ENCODE results near the gene TACC2.
A peak's percentile ranks its signal among the peaks of the same experiment; 100 is the strongest.

Gene TACC2

DNA sequence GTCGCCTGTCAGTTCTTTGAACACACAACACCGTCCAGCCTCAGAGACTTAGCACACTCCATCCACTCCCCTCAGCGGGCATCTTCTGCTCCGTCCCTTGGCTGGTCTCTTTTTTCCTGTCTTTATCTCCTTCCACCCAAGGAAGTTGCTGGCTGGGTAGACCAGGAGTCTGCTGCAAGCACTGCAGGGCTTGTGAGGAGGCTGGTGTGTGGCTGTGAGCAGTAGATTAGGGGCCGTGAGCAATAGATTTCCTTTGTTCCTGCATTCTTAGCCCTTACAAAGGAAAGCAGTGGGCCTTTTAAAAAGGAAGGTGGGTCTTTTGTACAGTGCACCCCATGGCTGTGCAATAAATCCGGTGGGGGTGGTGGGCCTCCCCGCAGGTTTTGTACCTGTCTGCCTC lies 181.8 kb downstream of the TACC2 start:
- H3K27ac Mint-ChIP-seq = peak overlapping the region; percentile 62
- no peak overlapping the region for H3K4me3 Mint-ChIP-seq

DNA sequence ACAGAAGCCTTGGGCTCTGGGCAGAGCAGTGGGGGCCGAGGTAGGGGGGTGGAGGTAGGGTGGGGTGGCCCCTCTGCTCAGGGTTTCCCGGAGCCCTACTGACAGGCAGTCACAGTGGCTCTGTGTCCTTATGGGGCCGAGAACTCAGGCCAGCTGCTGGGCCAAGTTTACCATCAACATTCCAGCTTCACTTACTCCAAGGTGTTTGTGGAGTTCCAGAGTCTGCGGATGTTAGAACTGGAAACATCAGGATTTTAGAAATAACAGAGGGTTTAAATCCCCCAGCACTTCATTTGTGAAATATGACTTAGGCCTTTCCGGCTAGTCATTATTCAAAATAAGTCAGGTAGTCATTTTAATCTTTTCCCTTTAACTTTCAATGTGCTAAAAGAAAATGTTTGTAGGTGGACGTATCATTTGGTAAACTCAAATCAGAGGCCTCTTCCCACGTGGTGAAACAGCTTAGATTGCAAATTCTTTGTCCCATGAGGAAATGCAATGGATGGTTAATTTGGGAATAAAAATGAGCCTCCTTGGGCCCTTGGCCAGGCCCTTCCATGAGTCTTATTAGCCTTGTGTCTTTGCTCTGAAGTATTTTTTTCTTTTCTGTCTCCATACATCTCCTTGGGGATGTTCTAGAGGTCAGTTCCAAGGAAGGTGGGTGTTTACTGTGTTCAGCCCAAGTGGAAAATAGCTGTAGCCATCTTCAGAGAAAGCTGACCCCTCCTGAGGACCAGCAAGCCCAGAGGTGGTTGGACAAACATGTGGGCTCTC lies 182.5 kb downstream of the TACC2 start:
- no peak overlapping the region for H3K4me3 Mint-ChIP-seq
- peaks cover 62% of the 10 kb centered on the region for H3K4me1 Mint-ChIP-seq
- no peaks in the 10 kb centered on the region for H3K9me3 Mint-ChIP-seq
- DNase-seq = no peak
- peaks cover 4% of the 10 kb centered on the region for H3K36me3 Mint-ChIP-seq (ENCODE audit: low read depth)
- H3K27me3 Mint-ChIP-seq (ENCODE audit: low read depth, poor library complexity) = no peaks in the 10 kb centered on the region
- TF ChIP-seq, protein P1, sequence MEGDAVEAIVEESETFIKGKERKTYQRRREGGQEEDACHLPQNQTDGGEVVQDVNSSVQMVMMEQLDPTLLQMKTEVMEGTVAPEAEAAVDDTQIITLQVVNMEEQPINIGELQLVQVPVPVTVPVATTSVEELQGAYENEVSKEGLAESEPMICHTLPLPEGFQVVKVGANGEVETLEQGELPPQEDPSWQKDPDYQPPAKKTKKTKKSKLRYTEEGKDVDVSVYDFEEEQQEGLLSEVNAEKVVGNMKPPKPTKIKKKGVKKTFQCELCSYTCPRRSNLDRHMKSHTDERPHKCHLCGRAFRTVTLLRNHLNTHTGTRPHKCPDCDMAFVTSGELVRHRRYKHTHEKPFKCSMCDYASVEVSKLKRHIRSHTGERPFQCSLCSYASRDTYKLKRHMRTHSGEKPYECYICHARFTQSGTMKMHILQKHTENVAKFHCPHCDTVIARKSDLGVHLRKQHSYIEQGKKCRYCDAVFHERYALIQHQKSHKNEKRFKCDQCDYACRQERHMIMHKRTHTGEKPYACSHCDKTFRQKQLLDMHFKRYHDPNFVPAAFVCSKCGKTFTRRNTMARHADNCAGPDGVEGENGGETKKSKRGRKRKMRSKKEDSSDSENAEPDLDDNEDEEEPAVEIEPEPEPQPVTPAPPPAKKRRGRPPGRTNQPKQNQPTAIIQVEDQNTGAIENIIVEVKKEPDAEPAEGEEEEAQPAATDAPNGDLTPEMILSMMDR (IDR thresholded peaks at IDR 0.05) = no peak
- H3K27ac Mint-ChIP-seq = no peak overlapping the region

More for the DNA sequence above, 181.8 kb downstream of the TACC2 start:
- Mint-ChIP-seq H3K4me1 (peaks cover 65% of the 10 kb centered on the region), H3K9me3 (no peaks in the 10 kb centered on the region), H3K36me3 (ENCODE audit: low read depth) (peaks cover 4% of the 10 kb centered on the region), H3K27me3 (ENCODE audit: low read depth, poor library complexity) (no peaks in the 10 kb centered on the region)
- TF ChIP-seq, protein P1 (IDR thresholded peaks at IDR 0.05) = no peak
- DNase-seq = no peak

DNA sequence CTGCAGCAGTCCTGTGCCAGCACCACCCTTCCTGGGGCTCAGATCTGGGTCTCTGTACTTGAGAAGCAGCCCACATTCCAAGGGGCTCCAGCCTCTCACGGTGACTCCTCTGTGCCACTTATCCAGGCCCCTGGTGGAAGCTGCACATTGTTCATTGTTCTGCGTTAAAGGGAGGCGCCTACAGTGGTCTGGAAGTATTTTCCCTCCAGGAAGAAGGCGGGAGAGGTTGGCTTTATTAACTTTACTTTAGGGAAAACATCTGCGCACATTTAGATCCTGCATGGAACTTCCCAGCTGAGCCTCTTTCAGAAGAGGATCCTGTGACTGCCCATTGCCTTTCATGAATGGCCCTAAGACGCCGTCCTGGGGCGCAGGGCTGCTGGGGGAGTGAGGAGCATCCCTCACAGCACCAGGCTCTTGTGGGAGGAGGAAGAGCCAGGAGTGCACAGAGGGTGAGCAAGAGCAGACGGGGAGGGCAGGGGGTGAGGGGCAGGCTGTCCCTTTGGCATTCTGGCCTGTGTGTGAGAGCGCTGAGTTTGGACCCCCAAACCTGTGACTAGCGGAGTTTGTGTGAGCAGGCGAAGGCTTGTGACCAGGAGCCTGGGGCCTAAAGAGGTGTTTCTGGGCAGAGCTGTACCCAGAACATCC lies 183.5 kb downstream of the TACC2 start:
- no peak for DNase-seq
- Mint-ChIP-seq H3K4me3 (no peak overlapping the region), H3K4me1 (peaks cover 60% of the 10 kb centered on the region), H3K36me3 (ENCODE audit: low read depth) (peaks cover 4% of the 10 kb centered on the region), H3K27me3 (ENCODE audit: low read depth, poor library complexity) (no peaks in the 10 kb centered on the region), H3K27ac (peak overlapping the region; percentile 70), H3K9me3 (no peaks in the 10 kb centered on the region)
- TF ChIP-seq, protein P1 (IDR thresholded peaks at IDR 0.05) = no peak

DNA sequence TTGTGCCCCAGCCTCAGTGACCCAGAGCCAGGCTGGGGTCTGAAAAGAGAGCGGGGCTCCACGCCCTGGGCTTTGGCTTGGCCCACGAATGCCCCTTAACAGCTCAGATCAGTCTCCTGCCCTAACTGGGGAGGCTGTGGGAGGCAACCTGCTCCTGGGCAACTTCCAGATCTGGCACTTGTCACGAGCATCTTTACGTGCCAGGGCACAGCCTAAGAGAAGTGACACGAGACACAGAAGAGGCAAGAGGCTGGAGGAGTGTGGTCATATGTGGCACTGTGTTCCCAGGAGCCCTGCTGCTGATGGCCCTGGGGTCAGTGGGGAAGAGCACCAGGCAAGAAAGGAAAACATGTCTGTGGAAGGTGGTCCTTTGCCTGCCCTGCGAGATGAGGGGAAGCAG lies 184.4 kb downstream of the TACC2 start:
- Mint-ChIP-seq H3K27me3 (ENCODE audit: low read depth, poor library complexity) (no peaks in the 10 kb centered on the region), H3K4me1 (peaks cover 57% of the 10 kb centered on the region), H3K36me3 (ENCODE audit: low read depth) (peaks cover 4% of the 10 kb centered on the region), H3K9me3 (no peaks in the 10 kb centered on the region), H3K4me3 (no peak overlapping the region), H3K27ac (peak overlapping the region; percentile 42)
- TF ChIP-seq, protein P1 (IDR thresholded peaks at IDR 0.05) = no peak
- no peak for DNase-seq

DNA sequence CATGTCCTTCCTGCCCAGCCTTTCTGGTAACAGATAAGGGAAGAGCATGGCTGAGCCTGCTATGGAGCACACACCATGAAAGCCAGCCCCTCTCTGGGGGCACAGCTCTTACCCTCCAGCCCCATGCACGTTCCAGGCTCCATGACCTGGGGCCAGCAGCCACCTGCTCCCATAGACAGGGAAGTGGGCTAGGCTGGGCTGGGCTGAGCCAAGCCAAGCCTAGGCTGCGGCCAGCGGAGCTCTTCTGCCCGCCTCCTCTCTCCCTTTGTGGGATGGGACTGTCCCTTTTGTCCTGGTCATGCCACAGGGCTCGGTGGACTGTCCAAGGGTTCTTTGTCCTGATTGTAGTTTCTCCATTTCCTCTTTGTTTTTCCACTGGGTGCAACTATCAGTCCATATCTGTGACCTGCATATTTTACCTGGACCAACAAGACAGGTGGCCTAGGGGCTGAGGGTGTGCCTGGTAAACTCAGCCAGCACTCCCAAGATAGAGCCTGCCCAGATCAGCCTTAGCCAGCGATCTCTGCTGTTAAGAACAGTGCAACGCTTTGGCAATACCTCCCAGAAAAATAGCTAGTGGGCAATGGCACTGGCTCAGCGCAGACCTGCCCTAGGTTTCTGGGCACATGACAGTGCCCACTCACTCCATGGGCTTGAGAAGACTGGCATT lies 184.9 kb downstream of the TACC2 start:
- Mint-ChIP-seq H3K27me3 (ENCODE audit: low read depth, poor library complexity) (no peaks in the 10 kb centered on the region), H3K4me1 (peaks cover 53% of the 10 kb centered on the region), H3K36me3 (ENCODE audit: low read depth) (peaks cover under 1% of the 10 kb centered on the region), H3K4me3 (no peak overlapping the region), H3K27ac (peak overlapping the region; percentile 47), H3K9me3 (no peaks in the 10 kb centered on the region)
- no peak for DNase-seq
- TF ChIP-seq, protein P1 (IDR thresholded peaks at IDR 0.05) = no peak

Measured in nephron progenitor cell (in vitro differentiated cells).